HG02759 (cell line): ENCODE measurements around the gene UBE2R2.
"Not testable (repeated sequence)": the region's sequence is repeated elsewhere in the genome, so short reads cannot be mapped to it uniquely, and the experiment has no call there.

Source experiments
- ATAC-seq: cut with Tn5 transposase; IDR thresholded peaks from one replicate; pipeline ENCODE4 v1.9.1; 2021; ENCODE audit warnings: mild to moderate bottlenecking, moderate library complexity; ENCODE audit not compliant: unreplicated experiment

The UBE2R2 gene

GRCh38 chr9:33837138-33837537, 20.2 kb downstream of the UBE2R2 start:
- no peak for ATAC-seq

DNA sequence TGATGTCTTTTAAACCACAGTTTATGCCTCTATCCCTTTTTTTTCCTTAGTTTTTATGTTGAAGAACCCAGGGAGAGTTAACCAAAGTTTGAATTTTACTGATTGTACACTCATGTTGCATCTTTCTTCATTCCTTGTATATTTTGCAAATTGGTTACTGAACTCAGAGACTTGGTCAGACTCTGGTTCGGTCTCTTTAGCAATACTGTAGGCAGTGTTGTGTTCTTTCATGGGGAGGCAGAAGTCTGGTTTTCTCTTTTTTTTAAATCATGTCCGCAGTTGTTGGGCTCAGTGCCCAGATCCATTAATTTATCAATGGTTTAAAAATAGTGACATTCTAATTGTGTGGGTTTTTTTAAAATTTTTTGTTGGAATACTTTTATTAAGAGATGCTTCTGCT, 23.4 kb downstream of the UBE2R2 start:
- no peak for ATAC-seq

GRCh38 chr9:33843312-33843961, 26.5 kb downstream of the UBE2R2 start:
- ATAC-seq, result no peak

GRCh38 chr9:33846231-33846630, 29.3 kb downstream of the UBE2R2 start:
- ATAC-seq, result no peak

GRCh38 chr9:33847894-33848205, 30.9 kb downstream of the UBE2R2 start:
- ATAC-seq, result not testable (repeated sequence)

- no peak for ATAC-seq
Measured at GRCh38 chr9:33850267-33850629, 33.3 kb downstream of the UBE2R2 start.

GRCh38 chr9:33850677-33851076, 33.7 kb downstream of the UBE2R2 start:
- no peak for ATAC-seq

DNA sequence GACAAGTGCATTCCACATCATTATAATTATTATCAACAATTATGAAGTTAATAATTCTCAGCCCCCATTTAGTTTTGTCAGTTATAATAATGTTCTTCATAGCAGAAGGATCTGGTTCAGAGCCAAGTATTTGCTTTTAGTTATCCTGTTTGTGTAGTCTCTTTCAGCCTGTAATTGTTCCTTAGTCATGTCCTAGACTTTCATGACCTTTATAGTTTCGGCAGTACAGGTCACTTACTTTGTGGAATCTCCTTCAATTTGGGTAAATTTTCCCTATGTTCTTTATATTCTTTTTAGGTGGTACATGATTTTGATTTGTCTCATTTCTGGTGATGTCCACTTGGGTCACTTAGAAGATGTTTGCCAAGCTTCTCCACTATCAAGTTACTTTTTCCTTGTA, 34.3 kb downstream of the UBE2R2 start:
- no peak for ATAC-seq

DNA sequence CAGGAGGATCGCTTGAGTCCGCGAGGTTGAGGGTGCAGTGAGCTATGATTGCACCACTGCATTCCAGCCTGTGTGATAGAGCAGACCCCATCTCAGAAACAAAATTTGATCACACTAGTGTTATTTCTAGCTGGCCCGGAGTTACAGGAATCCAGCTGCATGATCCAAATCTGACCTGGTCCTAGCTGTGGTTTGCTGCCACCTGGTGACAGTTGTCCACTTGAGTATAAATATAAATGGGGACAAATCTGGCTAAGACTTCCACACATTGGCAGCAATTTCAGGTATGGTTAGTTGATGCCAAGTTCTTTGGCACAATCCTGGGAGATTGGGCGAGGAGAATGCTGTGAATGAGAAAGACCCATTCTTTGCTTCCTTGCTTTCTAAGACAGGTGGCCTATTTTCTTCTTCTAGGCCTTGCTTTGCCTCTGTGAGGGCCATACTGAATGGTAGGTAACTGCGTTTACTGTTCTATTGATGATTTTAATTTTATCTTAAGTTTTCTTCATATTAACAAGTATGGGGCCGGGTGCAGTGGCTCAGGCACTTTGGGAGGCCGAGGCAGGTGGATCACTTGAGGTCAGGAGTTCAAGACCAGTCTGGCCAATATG, 35.4 kb downstream of the UBE2R2 start:
- no peak for ATAC-seq

DNA sequence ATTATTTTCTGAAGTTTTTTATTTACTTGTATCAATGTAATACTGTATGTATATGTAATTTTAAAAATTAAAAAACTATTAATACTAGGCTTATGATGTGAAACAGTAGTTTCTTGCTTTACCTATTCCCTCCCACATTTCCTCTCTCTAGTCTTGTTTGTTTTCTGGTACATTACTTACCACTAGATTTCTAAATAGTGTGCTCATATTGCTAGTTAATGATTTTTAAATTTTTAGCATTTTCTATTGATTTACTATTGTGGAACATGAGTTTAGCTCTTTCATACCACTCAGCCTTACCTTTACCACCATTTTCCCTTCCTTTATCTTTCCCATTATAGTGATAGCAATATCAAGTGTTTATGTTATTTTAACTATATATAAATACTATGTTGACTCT, 39.3 kb downstream of the UBE2R2 start:
- ATAC-seq, result no peak

- ATAC-seq, result no peak
Measured at GRCh38 chr9:33858423-33858822, 41.5 kb downstream of the UBE2R2 start.

DNA sequence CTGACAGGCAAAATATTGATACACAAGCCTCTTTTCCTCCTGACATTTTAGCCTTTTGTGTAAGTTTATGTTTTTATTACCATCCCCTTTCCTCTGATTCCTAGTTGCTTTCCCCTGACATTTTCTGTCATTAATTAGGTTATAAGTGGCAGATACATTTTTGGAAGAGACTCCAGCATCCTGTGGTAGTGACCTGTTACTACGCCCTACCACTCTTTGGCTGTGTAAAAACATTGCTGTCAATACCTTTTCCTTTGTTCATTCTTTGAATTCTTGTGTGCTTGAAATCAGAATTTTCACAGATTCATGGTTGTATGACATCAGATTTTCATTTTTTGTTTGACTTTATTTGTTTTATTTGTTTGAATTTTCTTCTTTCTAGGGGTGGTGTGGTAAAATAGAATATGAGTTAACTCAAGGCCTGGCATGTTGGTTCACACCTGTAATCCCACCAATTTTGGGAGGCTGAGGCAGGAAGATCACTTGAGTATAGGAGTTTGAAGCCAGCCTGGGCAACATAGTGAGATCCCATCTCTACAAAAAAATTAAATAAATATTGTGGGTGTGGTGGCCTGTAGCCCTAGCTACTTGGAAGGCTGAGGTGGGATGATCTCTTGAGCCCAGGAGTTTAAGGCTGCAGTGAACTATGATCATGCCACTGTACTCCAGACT, 43.4 kb downstream of the UBE2R2 start:
- no peak for ATAC-seq

- ATAC-seq, result no peak
Measured at GRCh38 chr9:33861917-33862453, 45.0 kb downstream of the UBE2R2 start.

DNA sequence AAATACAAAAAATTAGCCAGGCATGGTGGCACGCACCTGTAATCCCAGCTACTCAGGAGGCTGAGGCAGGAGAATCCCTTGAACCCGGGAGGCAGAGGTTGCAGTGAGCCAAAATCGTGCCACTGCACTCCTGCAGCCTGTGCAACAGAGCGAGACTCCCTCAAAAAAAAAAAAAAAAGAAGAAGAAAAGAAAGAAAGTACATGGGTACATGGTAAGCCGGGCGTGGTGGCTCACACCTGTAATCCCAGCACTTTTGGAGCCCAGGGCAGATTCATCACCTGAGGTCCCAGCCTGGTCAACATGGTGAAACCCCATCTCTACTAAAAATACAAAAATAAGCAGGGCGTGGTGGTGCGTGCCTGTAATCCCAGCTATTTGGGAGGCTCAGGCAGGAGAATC, 46.1 kb downstream of the UBE2R2 start:
- not testable (repeated sequence) for ATAC-seq

DNA sequence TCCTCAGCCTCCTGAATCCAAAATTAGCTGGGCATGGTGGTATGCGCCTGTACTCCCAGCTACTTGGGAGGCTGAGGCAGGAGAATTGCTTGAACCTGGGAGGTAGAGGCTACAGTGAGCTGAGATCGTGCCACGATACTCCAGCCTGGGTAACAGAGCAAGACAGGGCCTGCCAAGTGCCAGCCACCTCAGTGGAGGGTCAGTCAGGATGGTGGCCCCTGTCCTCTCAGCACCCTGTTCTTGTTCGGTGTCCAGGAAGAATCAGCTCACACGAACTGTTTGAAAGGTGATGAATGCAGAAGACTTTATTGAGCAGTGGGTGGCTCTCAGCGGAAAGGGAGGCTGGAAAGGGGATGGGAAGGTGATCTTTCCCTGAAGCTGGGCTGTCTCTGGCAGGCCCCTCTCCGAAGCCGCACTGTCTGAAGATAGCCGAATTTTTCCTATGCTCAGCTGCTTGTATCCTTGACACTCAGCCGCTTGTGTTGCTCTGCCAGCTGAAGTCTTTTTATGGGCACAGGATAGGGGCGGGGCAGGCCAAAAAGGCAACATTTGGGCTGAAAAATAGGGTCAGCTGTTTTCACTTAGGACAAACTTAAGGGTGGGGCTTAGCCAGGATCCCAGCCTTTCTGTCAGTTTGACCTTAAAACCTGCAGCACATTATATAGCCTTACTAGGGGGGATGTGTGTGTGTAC, 50.9 kb downstream of the UBE2R2 start:
- no peak for ATAC-seq

- no peak for ATAC-seq
Measured at GRCh38 chr9:33868440-33868973, 51.5 kb downstream of the UBE2R2 start.

DNA sequence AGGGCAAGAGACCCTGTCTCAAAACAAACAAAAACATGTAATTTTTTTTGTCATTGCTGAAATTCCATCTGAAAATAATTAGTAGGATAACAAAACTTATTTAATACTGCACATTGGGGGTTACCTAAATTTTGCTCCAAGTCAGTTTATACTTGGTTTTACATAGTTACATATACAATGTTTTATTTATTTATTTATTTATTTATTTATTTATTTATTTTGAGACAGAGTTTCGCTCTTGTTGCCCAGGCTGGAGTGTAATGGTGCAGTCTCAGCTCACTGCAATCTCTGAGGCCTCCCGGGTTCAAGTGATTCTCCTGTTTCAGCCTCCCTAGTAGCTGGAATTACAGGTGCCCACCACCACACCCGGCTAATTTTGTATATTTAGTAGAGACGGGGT, 52.3 kb downstream of the UBE2R2 start:
- not testable (repeated sequence) for ATAC-seq

- no peak for ATAC-seq
Measured at GRCh38 chr9:33877727-33878489, 60.9 kb downstream of the UBE2R2 start.

GRCh38 chr9:33878691-33879366, 61.9 kb downstream of the UBE2R2 start:
- ATAC-seq, result no peak
